ENCODE data around the gene OR7C2.

- TF ChIP-seq, protein P1, sequence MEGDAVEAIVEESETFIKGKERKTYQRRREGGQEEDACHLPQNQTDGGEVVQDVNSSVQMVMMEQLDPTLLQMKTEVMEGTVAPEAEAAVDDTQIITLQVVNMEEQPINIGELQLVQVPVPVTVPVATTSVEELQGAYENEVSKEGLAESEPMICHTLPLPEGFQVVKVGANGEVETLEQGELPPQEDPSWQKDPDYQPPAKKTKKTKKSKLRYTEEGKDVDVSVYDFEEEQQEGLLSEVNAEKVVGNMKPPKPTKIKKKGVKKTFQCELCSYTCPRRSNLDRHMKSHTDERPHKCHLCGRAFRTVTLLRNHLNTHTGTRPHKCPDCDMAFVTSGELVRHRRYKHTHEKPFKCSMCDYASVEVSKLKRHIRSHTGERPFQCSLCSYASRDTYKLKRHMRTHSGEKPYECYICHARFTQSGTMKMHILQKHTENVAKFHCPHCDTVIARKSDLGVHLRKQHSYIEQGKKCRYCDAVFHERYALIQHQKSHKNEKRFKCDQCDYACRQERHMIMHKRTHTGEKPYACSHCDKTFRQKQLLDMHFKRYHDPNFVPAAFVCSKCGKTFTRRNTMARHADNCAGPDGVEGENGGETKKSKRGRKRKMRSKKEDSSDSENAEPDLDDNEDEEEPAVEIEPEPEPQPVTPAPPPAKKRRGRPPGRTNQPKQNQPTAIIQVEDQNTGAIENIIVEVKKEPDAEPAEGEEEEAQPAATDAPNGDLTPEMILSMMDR (IDR thresholded peaks at IDR 0.05), result no peak
- TF ChIP-seq POLR2A (IDR thresholded peaks at IDR 0.05), result no peak
These were observed 39.5 kb upstream of the OR7C2 start for GRCh38 chr19:14901675-14902260.
